Fibroblast of lung (primary cell): Measurements from ENCODE around the gene HOXB5. TPM values are rescaled to one million over a fixed set of nuclear protein-coding genes. Genes with fewer than 3 reads are reported as not detected.

Experiments
- DNase-seq, 2 donors: peaks; one replicate each; pipeline versions ENCODE4 v3.0.0 to v3.0.0-alpha.2; 2010; ENCODE audit warnings: low read depth in 2 of 2
- H2AFZ ChIP-seq: 2 replicates; pipeline ENCODE4 v1.5.1; 2012; ENCODE audit warnings: low read length, control low read depth, inconsistent platforms
- H3K27ac ChIP-seq: 2 replicates; pipeline ENCODE4 v1.5.1; 2011; ENCODE audit warnings: low read length, control low read depth; ENCODE audit not compliant: insufficient read depth
- H3K27me3 ChIP-seq: 2 replicates; pipeline ENCODE4 v1.5.1; 2011; ENCODE audit warnings: mild to moderate bottlenecking, low read length; ENCODE audit not compliant: control insufficient read depth, insufficient read depth
- H3K36me3 ChIP-seq: 2 replicates; pipeline ENCODE4 v1.5.1; 2011; ENCODE audit warnings: low read length; ENCODE audit not compliant: control insufficient read depth, insufficient read depth
- H3K4me1 ChIP-seq: 2 replicates; pipeline ENCODE4 v1.5.1; 2011; ENCODE audit warnings: low read length; ENCODE audit not compliant: control insufficient read depth, insufficient read depth; ENCODE audit errors: extremely low read depth
- H3K4me2 ChIP-seq: 2 replicates; pipeline ENCODE4 v1.5.1; 2011; ENCODE audit warnings: low read length, control low read depth; ENCODE audit not compliant: insufficient read depth; ENCODE audit errors: extremely low read depth
- H3K4me3 ChIP-seq, 4 experiments: fragments of 200-600 bp in 1 of 4; sonication (generic) in 1 of 4; replicated peaks in 1 of 4; 2 replicates each; pipeline ENCODE4 v1.5.1; 2011 to 2016; ENCODE audit warnings: low read length in 4 of 4, low read depth in 3 of 4, mild to moderate bottlenecking in 3 of 4, control low read depth in 2 of 4, inconsistent platforms in 1 of 4, mixed read lengths in 1 of 4; ENCODE audit not compliant: insufficient read depth in 1 of 4; ENCODE audit errors: control extremely low read depth in 1 of 4
- H3K79me2 ChIP-seq: 2 replicates; pipeline ENCODE4 v1.5.1; 2012; ENCODE audit warnings: mild to moderate bottlenecking, low read length, inconsistent platforms; ENCODE audit not compliant: control insufficient read depth, insufficient read depth
- H3K9ac ChIP-seq: 2 replicates; pipeline ENCODE4 v1.5.1; 2011; ENCODE audit warnings: mild to moderate bottlenecking, low read length, control low read depth; ENCODE audit not compliant: insufficient read depth
- H3K9me3 ChIP-seq: 2 replicates; pipeline ENCODE4 v1.5.1; 2012; ENCODE audit warnings: low read depth, low read length; ENCODE audit not compliant: control insufficient read depth, insufficient read depth
- H4K20me1 ChIP-seq: 2 replicates; pipeline ENCODE4 v1.5.1; 2011; ENCODE audit warnings: low read length; ENCODE audit not compliant: control insufficient read depth, insufficient read depth; ENCODE audit errors: extremely low read depth
- EZH2 ChIP-seq: IDR thresholded peaks from 2 replicates; pipeline ENCODE4 v1.5.1; 2012; ENCODE audit warnings: low read length, control low read depth, mild to moderate bottlenecking; ENCODE audit errors: missing control alignments
- polyA plus RNA-seq, 2 donors: library from polyadenylated mRNA; depleted of rRNA in 1 of 2; stranded (reverse) in 1 of 2; unstranded in 1 of 2; fragments of >200 nt; gene quantifications; 2 replicates each; pipeline ENCODE4 v1.2.1, GENCODE V29; 2011 to 2012; ENCODE audit warnings: missing spikeins in 1 of 2
- total RNA-seq: library from RNA; depleted of rRNA; stranded (reverse); fragments of >200 nt; gene quantifications from 2 replicates; pipeline ENCODE4 v1.2.1, GENCODE V29; 2014
- TF ChIP-seq, protein P1 (sequence below), 2 donors: IDR thresholded peaks in 1 of 2; conservative IDR thresholded peaks in 1 of 2; 1 replicate in 1 of 2; 2 replicates in 1 of 2; pipeline ENCODE4 v1.5.1; 2011 to 2012; ENCODE audit warnings: low read length in 2 of 2, control low read depth in 1 of 2, inconsistent platforms in 1 of 2, low read depth in 1 of 2, mild to moderate bottlenecking in 1 of 2

Gene HOXB5
- total and polyA plus RNA-seq, 2 donors (not counting 1 experiment from before 2014, with no cell fraction given) = 2.1 to 9.4 TPM

DNA sequence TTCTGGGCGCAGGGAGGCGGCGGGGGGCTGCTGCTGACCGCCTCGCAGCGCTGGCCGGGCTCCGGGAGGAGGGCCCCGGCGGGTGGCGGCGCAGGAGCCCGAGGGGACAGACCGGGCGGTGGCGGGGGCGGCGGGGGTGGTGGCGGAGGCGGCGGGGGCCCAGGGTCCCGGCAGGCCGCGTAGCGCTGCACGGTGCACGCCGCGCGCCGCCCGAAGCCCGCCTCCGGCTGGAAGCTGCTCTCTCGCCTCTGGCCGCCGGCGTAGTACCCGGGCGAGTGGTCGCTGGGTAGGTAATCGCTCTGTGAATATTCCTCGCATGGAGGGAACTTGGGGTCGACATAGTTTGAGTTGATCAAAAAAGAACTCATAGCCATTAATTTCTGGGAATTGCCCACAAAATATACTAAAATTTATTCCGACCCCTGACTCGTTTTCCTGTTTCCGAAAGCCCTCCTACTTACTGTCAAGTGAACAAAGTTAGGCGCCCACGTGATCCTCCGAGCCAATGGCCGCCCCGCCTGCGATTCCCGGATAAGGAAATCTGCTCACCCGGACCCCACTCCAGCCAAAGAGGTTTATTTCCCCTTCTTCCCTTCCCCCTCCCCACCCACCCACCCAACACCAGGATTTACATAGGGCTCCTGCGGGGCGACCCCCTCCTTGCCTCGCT is 15.5 kb downstream of the HOXB5 start, which contains the start of gene HOXB4:
TSS of gene HOXB4 (minus strand) at position 405 of the 670 bp plus-strand sequence. CDS start at position 374, 31 bp downstream.
- H3K27ac ChIP-seq = peak within 1 kb of the TSS; percentile 98
- no peaks in the 10 kb centered on the region for H3K9me3 ChIP-seq
- no peak within 1 kb of the TSS for H2AFZ ChIP-seq
- peak within 1 kb of the TSS; percentile 73 for H3K9ac ChIP-seq
- peak within 1 kb of the TSS; percentile 99 for H3K4me2 ChIP-seq
- H3K27me3 ChIP-seq = no peaks in the 10 kb centered on the region
- H3K4me1 ChIP-seq = peaks cover 8% of the 10 kb centered on the region
- peaks cover 4% of the 10 kb centered on the region for H3K36me3 ChIP-seq
- H3K79me2 ChIP-seq = peaks cover 99% of the 10 kb centered on the region
- no peaks in the 10 kb centered on the region for H4K20me1 ChIP-seq
- H3K4me3 ChIP-seq = peak within 1 kb of the TSS; percentile 80 to 98 (median 86)
- TF ChIP-seq, protein P1, sequence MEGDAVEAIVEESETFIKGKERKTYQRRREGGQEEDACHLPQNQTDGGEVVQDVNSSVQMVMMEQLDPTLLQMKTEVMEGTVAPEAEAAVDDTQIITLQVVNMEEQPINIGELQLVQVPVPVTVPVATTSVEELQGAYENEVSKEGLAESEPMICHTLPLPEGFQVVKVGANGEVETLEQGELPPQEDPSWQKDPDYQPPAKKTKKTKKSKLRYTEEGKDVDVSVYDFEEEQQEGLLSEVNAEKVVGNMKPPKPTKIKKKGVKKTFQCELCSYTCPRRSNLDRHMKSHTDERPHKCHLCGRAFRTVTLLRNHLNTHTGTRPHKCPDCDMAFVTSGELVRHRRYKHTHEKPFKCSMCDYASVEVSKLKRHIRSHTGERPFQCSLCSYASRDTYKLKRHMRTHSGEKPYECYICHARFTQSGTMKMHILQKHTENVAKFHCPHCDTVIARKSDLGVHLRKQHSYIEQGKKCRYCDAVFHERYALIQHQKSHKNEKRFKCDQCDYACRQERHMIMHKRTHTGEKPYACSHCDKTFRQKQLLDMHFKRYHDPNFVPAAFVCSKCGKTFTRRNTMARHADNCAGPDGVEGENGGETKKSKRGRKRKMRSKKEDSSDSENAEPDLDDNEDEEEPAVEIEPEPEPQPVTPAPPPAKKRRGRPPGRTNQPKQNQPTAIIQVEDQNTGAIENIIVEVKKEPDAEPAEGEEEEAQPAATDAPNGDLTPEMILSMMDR (conservative IDR thresholded peaks at IDR 0.05 in 1 of 2, IDR thresholded peaks at IDR 0.05 in 1 of 2; ENCODE audit: low read depth in 1 of 2, low read length in 2 of 2) = no peak
- TF ChIP-seq EZH2 = no peak
- DNase-seq = peak; percentile 86 to 92

DNA sequence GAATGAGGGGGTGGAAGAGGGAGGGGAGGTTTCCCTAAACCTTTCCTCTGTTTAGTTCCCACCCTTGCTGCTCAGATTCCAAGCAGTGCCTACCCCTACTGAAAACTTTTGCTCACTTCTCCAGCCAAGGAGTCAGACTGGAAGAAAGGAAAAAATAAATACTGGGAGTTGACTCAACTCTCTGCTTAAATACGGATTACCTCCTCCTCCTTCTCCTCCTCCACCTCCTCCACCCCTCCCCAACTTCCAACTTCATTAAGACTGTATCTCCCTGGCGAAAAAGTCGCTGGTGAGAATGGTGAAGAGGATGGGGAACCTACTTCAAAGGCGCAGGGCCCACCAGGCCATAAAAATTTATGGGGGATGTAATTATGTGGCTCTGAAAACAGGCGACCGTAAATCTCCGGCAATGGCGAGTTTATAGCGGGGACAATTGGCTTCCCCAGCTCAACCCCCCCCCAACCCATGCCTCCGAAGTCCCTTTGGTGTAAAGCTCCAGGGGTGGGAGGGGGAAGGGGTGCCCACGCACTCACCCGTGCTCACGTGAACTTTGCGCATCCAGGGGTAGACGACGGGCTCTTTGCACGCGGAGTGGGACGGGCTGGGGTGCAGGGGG is 16.1 kb downstream of the HOXB5 start:
- Histone ChIP-seq H3K4me3 (peak overlapping the region; percentile 57 to 98 (median 74)), H3K4me2 (peak overlapping the region; percentile 73), H3K4me1 (peaks cover 7% of the 10 kb centered on the region), H2AFZ (no peak overlapping the region), H3K9ac (peak overlapping the region; percentile 59), H3K36me3 (peaks cover 4% of the 10 kb centered on the region), H3K27ac (peak overlapping the region; percentile 98), H3K79me2 (peaks cover 99% of the 10 kb centered on the region), H4K20me1 (no peaks in the 10 kb centered on the region), H3K27me3 (no peaks in the 10 kb centered on the region), H3K9me3 (no peaks in the 10 kb centered on the region)
- peak in 1 of 2 donors; percentile 79 for DNase-seq
- TF ChIP-seq, protein P1 (conservative IDR thresholded peaks at IDR 0.05 in 1 of 2, IDR thresholded peaks at IDR 0.05 in 1 of 2; ENCODE audit: low read depth in 1 of 2, low read length in 2 of 2) = no peak
- no peak for TF ChIP-seq EZH2

DNA sequence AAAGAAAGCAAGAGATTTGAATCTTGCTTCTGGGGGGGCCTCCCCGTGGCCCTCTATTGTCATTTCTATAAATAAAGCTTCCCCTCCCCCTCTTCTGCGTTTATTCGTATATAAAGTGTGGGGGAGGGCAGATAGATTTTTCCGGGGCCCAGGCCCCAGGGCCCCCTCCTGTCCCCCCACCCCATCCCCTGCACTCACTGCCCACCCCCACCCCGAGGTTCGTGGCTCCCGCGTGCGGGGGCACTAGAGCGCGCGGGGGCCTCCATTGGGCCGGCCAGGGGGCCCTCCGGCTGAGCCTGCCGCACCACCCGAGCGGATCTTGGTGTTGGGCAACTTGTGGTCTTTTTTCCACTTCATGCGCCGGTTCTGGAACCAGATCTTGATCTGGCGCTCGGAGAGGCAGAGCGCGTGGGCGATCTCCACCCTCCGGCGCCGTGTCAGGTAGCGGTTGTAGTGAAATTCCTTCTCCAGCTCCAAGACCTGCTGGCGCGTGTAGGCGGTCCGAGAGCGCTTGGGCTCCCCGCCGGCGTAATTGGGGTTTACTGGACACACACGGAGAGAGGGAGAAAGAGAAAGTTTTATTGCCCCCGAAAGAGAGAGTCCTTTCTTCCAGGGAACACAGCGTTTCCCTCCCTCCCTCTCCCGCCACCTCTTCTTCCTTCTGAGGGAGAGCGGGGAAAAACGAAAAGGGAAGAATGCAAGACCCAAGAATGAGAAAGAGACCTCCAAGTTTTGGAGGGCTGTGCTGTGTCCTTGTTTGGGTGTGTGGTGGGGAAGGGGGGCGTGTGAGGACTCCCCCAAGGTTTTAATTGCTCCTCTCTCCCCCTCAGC is 16.9 kb downstream of the HOXB5 start:
- Histone ChIP-seq H3K4me1 (peaks cover 10% of the 10 kb centered on the region), H3K9ac (peak overlapping the region; percentile 59)

More for the DNA sequence above, 16.9 kb downstream of the HOXB5 start:
- Histone ChIP-seq H3K36me3 (peaks cover 1% of the 10 kb centered on the region), H4K20me1 (no peaks in the 10 kb centered on the region), H3K9me3 (no peaks in the 10 kb centered on the region), H3K27ac (peak overlapping the region; percentile 98), H3K79me2 (peaks cover 99% of the 10 kb centered on the region), H3K4me2 (peak overlapping the region; percentile 86), H3K27me3 (no peaks in the 10 kb centered on the region), H3K4me3 (peak overlapping the region; percentile 57 to 98 (median 74)), H2AFZ (no peak overlapping the region)
- TF ChIP-seq, protein P1 (conservative IDR thresholded peaks at IDR 0.05 in 1 of 2, IDR thresholded peaks at IDR 0.05 in 1 of 2; ENCODE audit: low read depth in 1 of 2, low read length in 2 of 2) = no peak
- DNase-seq = peak in 1 of 2 donors; percentile 92
